ENCODE measurements around the gene DDX27. TPM values are rescaled to one million over a fixed set of nuclear protein-coding genes. Genes with fewer than 3 reads are reported as not detected.

The DDX27 gene
- total and polyA plus RNA-seq, 2 of the 13 experiments (the other 11 are each of a cell fraction or from before 2014, with no cell fraction given) = 42.6 to 72.8 TPM

DNA sequence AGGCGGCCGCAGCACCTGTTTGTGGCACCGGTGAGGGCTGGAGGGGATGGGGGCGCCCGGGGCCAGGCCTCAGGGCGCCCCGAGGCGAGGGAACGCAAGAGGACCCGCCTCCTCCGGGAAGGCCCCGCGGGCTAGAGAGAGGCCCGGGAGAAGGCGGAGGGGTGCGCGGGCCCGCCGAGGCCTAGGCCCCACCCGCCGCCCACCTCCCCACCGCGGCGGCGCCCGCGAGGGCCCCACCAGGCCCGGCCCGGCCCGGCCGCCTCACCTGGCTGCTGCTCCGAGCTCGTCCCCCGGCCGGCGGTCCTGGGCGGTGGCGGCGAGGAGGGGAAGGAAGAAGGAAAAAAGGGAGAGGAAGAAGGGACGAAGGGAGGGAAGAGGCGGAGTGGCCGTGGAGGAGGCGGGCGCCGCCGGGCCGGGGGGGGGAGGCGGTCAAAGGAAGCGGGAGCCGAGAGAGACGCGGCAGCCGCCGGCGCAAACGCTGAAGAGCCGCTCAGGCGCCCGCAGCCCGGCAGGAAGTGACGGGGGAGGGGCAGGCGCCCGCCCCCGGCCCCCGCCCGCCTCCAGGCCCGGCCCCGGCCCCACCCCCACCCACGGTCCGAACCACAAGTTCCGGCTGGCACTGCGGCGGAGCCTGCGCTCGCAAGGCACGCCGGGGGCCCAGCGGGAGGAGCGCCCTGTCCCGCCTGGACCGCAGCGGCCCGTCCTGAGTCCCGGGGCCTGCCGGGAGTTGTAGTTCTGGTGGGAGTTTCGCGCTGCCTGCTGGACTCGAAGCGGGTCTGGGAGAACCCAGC lies 31.2 kb upstream of the DDX27 start, which contains the start of gene STAU1 (continued):
- TF ChIP-seq, protein P1, sequence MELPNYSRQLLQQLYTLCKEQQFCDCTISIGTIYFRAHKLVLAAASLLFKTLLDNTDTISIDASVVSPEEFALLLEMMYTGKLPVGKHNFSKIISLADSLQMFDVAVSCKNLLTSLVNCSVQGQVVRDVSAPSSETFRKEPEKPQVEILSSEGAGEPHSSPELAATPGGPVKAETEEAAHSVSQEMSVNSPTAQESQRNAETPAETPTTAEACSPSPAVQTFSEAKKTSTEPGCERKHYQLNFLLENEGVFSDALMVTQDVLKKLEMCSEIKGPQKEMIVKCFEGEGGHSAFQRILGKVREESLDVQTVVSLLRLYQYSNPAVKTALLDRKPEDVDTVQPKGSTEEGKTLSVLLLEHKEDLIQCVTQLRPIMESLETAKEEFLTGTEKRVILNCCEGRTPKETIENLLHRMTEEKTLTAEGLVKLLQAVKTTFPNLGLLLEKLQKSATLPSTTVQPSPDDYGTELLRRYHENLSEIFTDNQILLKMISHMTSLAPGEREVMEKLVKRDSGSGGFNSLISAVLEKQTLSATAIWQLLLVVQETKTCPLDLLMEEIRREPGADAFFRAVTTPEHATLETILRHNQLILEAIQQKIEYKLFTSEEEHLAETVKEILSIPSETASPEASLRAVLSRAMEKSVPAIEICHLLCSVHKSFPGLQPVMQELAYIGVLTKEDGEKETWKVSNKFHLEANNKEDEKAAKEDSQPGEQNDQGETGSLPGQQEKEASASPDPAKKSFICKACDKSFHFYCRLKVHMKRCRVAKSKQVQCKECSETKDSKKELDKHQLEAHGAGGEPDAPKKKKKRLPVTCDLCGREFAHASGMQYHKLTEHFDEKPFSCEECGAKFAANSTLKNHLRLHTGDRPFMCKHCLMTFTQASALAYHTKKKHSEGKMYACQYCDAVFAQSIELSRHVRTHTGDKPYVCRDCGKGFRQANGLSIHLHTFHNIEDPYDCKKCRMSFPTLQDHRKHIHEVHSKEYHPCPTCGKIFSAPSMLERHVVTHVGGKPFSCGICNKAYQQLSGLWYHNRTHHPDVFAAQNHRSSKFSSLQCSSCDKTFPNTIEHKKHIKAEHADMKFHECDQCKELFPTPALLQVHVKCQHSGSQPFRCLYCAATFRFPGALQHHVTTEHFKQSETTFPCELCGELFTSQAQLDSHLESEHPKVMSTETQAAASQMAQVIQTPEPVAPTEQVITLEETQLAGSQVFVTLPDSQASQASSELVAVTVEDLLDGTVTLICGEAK (IDR thresholded peaks at IDR 0.05) = no peak
- TF ChIP-seq, protein P1 (CRISPR knock-in tag; IDR thresholded peaks at IDR 0.05) = peak; percentile 51; the same call in 1 of the 2 replicates
- no peak for TF ChIP-seq PAWR (CRISPR knock-in tag; IDR thresholded peaks at IDR 0.05; ENCODE audit: borderline replicate concordance)
- TF ChIP-seq NFKBIZ (CRISPR knock-in tag; IDR thresholded peaks at IDR 0.05) = peak; percentile 77; the same call in 1 of the 2 replicates
- TF ChIP-seq POLR2A (IDR thresholded peaks at IDR 0.05; ENCODE audit: insufficient read depth in 1 of 2, low read depth in 2 of 2, low read length in 2 of 2) = peak; percentile 85 to 94
- peak; percentile 91 for TF ChIP-seq POLR2G (IDR thresholded peaks at IDR 0.05; ENCODE audit: low read depth, low read length)
- TF ChIP-seq, protein P2, sequence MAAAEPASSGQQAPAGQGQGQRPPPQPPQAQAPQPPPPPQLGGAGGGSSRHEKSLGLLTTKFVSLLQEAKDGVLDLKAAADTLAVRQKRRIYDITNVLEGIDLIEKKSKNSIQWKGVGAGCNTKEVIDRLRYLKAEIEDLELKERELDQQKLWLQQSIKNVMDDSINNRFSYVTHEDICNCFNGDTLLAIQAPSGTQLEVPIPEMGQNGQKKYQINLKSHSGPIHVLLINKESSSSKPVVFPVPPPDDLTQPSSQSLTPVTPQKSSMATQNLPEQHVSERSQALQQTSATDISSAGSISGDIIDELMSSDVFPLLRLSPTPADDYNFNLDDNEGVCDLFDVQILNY (CRISPR knock-in tag; conservative IDR thresholded peaks at IDR 0.05) = peak; percentile 92
- no peak for TF ChIP-seq ZNF501 (CRISPR knock-in tag; IDR thresholded peaks at IDR 0.05)
- no peak for TF ChIP-seq ZNF17 (CRISPR knock-in tag; IDR thresholded peaks at IDR 0.05)
- peak; percentile 89; the same call in 1 of the 2 replicates for TF ChIP-seq ZNF670 (CRISPR knock-in tag; IDR thresholded peaks at IDR 0.05; ENCODE audit: borderline replicate concordance)
- TF ChIP-seq UBTF (CRISPR knock-in tag; IDR thresholded peaks at IDR 0.05) = peak; percentile 62; the same call in 1 of the 2 replicates
- TF ChIP-seq ZBTB38 (CRISPR knock-in tag; IDR thresholded peaks at IDR 0.05) = peak; percentile 58
- TF ChIP-seq, protein P3, sequence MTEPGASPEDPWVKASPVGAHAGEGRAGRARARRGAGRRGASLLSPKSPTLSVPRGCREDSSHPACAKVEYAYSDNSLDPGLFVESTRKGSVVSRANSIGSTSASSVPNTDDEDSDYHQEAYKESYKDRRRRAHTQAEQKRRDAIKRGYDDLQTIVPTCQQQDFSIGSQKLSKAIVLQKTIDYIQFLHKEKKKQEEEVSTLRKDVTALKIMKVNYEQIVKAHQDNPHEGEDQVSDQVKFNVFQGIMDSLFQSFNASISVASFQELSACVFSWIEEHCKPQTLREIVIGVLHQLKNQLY (CRISPR knock-in tag; IDR thresholded peaks at IDR 0.05) = peak; percentile 76
- no peak; the same call in 1 of the 2 replicates for TF ChIP-seq ZSCAN31 (CRISPR knock-in tag; IDR thresholded peaks at IDR 0.05; ENCODE audit: low read depth)
- no peak for TF ChIP-seq SNAI1 (CRISPR knock-in tag; IDR thresholded peaks at IDR 0.05; ENCODE audit: borderline replicate concordance)
- TF ChIP-seq ZIK1 (CRISPR knock-in tag; IDR thresholded peaks at IDR 0.05; ENCODE audit: borderline replicate concordance, low read depth) = peak; percentile 87; the same call in 1 of the 2 replicates
- no peak for TF ChIP-seq ATAD3A (CRISPR knock-in tag; IDR thresholded peaks at IDR 0.05)
